LNCaP clone FGC (cell line): ENCODE data around the gene GABRR2.

Source experiments
- DNase-seq: peaks from one replicate; pipeline ENCODE4 v3.0.0-alpha.2; 2011; ENCODE audit warnings: low read depth
- H3K4me3 ChIP-seq: 2 replicates; pipeline ENCODE4 v1.5.1; 2011; ENCODE audit warnings: mild to moderate bottlenecking, low read depth, low read length, control low read depth
- TF ChIP-seq, protein P1 (sequence below): IDR thresholded peaks from 2 replicates; pipeline ENCODE4 v1.5.1; 2012; ENCODE audit warnings: mild to moderate bottlenecking; ENCODE audit not compliant: control insufficient read depth, insufficient read depth; ENCODE audit errors: extremely low read depth

GABRR2 gene

DNA sequence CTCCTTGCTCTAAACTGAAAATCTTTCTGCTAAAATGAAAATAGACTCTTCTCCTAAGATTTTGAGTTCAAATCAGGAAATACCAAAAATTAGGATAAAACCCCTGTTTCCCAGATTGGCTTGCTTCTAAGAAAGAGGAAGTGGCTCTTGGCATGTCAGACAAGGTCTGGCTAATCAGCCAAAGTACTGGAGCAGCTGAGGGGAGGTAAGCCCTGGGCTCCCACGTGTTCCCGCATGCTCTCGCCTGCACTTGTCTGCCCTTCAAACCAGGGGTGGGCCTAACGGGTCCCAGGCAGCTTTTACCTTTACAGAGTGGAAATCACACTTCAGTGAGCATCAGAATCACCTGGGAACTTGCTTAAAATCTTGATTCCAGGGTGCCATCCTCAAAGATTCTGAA is 54.8 kb downstream of the GABRR2 start:
- no peak for DNase-seq
- no peak overlapping the region for H3K4me3 ChIP-seq
- TF ChIP-seq, protein P1, sequence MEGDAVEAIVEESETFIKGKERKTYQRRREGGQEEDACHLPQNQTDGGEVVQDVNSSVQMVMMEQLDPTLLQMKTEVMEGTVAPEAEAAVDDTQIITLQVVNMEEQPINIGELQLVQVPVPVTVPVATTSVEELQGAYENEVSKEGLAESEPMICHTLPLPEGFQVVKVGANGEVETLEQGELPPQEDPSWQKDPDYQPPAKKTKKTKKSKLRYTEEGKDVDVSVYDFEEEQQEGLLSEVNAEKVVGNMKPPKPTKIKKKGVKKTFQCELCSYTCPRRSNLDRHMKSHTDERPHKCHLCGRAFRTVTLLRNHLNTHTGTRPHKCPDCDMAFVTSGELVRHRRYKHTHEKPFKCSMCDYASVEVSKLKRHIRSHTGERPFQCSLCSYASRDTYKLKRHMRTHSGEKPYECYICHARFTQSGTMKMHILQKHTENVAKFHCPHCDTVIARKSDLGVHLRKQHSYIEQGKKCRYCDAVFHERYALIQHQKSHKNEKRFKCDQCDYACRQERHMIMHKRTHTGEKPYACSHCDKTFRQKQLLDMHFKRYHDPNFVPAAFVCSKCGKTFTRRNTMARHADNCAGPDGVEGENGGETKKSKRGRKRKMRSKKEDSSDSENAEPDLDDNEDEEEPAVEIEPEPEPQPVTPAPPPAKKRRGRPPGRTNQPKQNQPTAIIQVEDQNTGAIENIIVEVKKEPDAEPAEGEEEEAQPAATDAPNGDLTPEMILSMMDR: no peak

DNA sequence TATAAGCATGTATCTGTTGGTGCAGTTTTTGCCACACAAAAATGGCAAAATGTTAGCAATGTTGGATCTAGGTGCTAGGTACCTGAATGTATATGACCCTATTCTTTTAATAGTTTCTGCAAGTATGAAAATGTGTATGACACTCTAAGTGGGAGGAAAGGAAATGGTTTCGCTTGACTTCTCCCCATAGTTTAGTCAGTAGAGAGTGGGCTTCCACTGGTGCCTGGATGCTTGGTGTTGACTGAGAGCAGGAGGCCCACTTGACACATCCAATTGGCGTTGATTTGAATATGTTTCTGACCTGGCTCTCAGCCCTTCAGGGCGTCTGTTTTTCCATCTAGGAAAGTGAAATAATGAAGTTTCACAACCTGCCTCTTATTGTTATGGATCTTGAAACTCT is 56.2 kb downstream of the GABRR2 start:
- TF ChIP-seq, protein P1: no peak
- DNase-seq: no peak
- no peak overlapping the region for H3K4me3 ChIP-seq

GRCh38 chr6:89257781-89258180 is 57.3 kb downstream of the GABRR2 start:
- no peak for DNase-seq
- H3K4me3 ChIP-seq: no peak overlapping the region
- TF ChIP-seq, protein P1: no peak

DNA sequence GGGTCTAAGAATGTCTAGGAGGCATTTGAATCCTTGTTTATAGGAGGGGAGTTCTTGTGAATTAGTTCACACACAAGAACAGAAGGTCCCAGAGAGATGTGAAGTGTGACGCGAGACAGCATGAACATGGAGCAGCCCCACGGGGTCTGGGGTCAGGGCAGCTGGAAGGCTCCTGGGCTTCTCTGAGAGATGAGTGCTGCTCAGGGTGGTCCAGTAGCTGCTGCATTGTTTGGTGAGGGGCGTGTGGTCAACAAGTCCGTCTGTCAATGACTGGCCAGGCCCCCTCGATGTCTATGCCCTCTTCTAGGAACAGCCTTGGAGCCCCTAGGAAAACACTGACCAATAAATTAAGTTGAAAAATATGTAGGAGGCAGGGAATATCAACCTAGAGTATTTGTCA is 57.8 kb downstream of the GABRR2 start:
- DNase-seq: no peak
- TF ChIP-seq, protein P1: no peak
- H3K4me3 ChIP-seq: no peak overlapping the region

- no peak for DNase-seq
- TF ChIP-seq, protein P1: no peak
- H3K4me3 ChIP-seq: no peak overlapping the region
Observed at GRCh38 chr6:89255417-89255816, 59.7 kb downstream of the GABRR2 start.

GRCh38 chr6:89254569-89254968 is 60.5 kb downstream of the GABRR2 start:
- no peak overlapping the region for H3K4me3 ChIP-seq
- DNase-seq: no peak
- TF ChIP-seq, protein P1: no peak

GRCh38 chr6:89252907-89253306 is 62.2 kb downstream of the GABRR2 start:
- TF ChIP-seq, protein P1: no peak
- H3K4me3 ChIP-seq: no peak overlapping the region
- no peak for DNase-seq
